Trophoblast cell (in vitro differentiated cells and primary cell): ENCODE measurements around the gene PADI4.

Source experiments
- DNase-seq, 2 donors: peaks; one replicate each; pipeline ENCODE4 v3.0.0-alpha.2; 2016
- H2AFZ ChIP-seq: 2 replicates; pipeline ENCODE4 v1.6.1; 2013; ENCODE audit warnings: low read length, moderate library complexity, mild to moderate bottlenecking; ENCODE audit not compliant: insufficient read depth, poor library complexity
- H2AK5ac ChIP-seq: 2 replicates; pipeline ENCODE4 v1.6.1; 2013; ENCODE audit warnings: mild to moderate bottlenecking, low read length
- H2BK120ac ChIP-seq: 2 replicates; pipeline ENCODE4 v1.6.1; 2013; ENCODE audit warnings: low read length, mild to moderate bottlenecking, moderate library complexity; ENCODE audit not compliant: insufficient read depth, poor library complexity
- H2BK12ac ChIP-seq: 2 replicates; pipeline ENCODE4 v1.6.1; 2013; ENCODE audit warnings: mild to moderate bottlenecking, low read length, moderate library complexity
- H2BK5ac ChIP-seq: 2 replicates; pipeline ENCODE4 v1.6.1; 2013; ENCODE audit warnings: low read length, low read depth, moderate library complexity, mild to moderate bottlenecking; ENCODE audit not compliant: poor library complexity
- H3K14ac ChIP-seq: 2 replicates; pipeline ENCODE4 v1.6.1; 2013; ENCODE audit warnings: mild to moderate bottlenecking, low read length
- H3K18ac ChIP-seq: 2 replicates; pipeline ENCODE4 v1.6.1; 2013; ENCODE audit warnings: mild to moderate bottlenecking, low read length
- H3K23ac ChIP-seq: 2 replicates; pipeline ENCODE4 v1.6.1; 2013; ENCODE audit warnings: low read length
- H3K27ac ChIP-seq: 2 replicates; pipeline ENCODE4 v1.5.1; 2013; ENCODE audit warnings: low read depth, mild to moderate bottlenecking, inconsistent platforms, low read length, moderate library complexity
- H3K27me3 ChIP-seq: 2 replicates; pipeline ENCODE4 v1.6.1; 2013; ENCODE audit warnings: inconsistent platforms, mild to moderate bottlenecking, low read length, moderate library complexity; ENCODE audit not compliant: insufficient read depth
- H3K36me3 ChIP-seq, 2 experiments: 1 replicate in 1 of 2; 2 replicates in 1 of 2; pipeline ENCODE4 v1.6.1; 2013; ENCODE audit warnings: low read length in 2 of 2, mild to moderate bottlenecking in 2 of 2, moderate library complexity in 1 of 2; ENCODE audit not compliant: insufficient read depth in 2 of 2, control insufficient read depth in 1 of 2
- H3K4ac ChIP-seq: 2 replicates; pipeline ENCODE4 v1.6.1; 2013; ENCODE audit warnings: low read depth, mild to moderate bottlenecking, low read length, moderate library complexity
- H3K4me1 ChIP-seq, 2 experiments: 1 replicate in 1 of 2; 2 replicates in 1 of 2; pipeline ENCODE4 v1.6.1; 2013; ENCODE audit warnings: low read length in 2 of 2, mild to moderate bottlenecking in 2 of 2, moderate library complexity in 1 of 2; ENCODE audit not compliant: insufficient read depth in 2 of 2, control insufficient read depth in 1 of 2
- H3K4me2 ChIP-seq: 2 replicates; pipeline ENCODE4 v1.6.1; 2013; ENCODE audit warnings: inconsistent platforms, mild to moderate bottlenecking, low read length, moderate library complexity
- H3K4me3 ChIP-seq: 2 replicates; pipeline ENCODE4 v1.5.1; 2013; ENCODE audit warnings: mild to moderate bottlenecking, low read depth, low read length, inconsistent platforms
- H3K79me1 ChIP-seq: one replicate; pipeline ENCODE4 v1.6.1; 2013; ENCODE audit warnings: low read length
- H3K79me2 ChIP-seq: 2 replicates; pipeline ENCODE4 v1.6.1; 2013; ENCODE audit warnings: low read length, mild to moderate bottlenecking; ENCODE audit not compliant: control insufficient read depth, insufficient read depth, poor library complexity
- H3K9ac ChIP-seq: 2 replicates; pipeline ENCODE4 v1.6.1; 2013; ENCODE audit warnings: mild to moderate bottlenecking, low read length
- H3K9me3 ChIP-seq: 2 replicates; pipeline ENCODE4 v1.6.1; 2013; ENCODE audit warnings: low read depth, mild to moderate bottlenecking, control low read depth, inconsistent platforms, low read length; ENCODE audit not compliant: insufficient read depth
- H4K12ac ChIP-seq: 2 replicates; pipeline ENCODE4 v1.6.1; 2013; ENCODE audit warnings: low read depth, mild to moderate bottlenecking, low read length, moderate library complexity
- H4K8ac ChIP-seq: 2 replicates; pipeline ENCODE4 v1.6.1; 2013; ENCODE audit warnings: low read depth, mild to moderate bottlenecking, low read length, moderate library complexity
- H4K91ac ChIP-seq: one replicate; pipeline ENCODE4 v1.6.1; 2013; ENCODE audit warnings: low read depth, mild to moderate bottlenecking, low read length, moderate library complexity
- WGBS: extraction: QIAGEN DNeasy Blood & Tissue Kit; methylation state at CpG from one replicate; pipeline ENCODE4 v1.1.7; 2013; ENCODE audit warnings: missing lambda C conversion rate; ENCODE audit not compliant: insufficient read length, insufficient coverage; ENCODE audit errors: extremely low coverage; 5-methylcytosine and 5-hydroxymethylcytosine counted together

Gene PADI4

DNA sequence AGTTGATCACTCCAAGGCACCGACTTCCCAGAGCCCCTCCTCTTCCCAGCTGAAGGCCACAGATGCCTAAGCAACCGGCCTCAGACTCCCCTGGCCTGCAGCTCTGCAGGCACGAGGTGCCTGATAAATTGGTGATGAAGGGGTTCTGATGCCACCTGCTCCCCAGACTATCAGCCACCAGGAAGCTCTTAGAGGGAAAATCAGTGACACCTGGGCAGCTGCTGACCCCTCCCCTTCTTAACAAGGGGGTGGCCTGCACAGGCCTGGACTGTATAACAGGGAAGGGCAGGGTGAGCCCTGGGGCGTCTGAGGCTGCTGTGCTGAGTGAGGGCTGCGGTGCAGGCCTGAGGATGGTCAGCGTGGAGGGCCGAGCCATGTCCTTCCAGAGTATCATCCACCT, 63.9 kb downstream of the PADI4 start, which contains the start of gene PADI6:
TSS of gene PADI6 (plus strand) at position 301 of the 400 bp plus-strand sequence. CDS start at position 351, 50 bp downstream.
- no peak for DNase-seq
- Histone ChIP-seq H3K27me3 (no peaks in the 10 kb centered on the region), H2AFZ (no peak within 1 kb of the TSS), H2BK5ac (no peak within 1 kb of the TSS), H3K4ac (no peak within 1 kb of the TSS), H2AK5ac (no peak within 1 kb of the TSS), H4K8ac (no peak within 1 kb of the TSS), H3K4me3 (no peak within 1 kb of the TSS), H2BK120ac (no peak within 1 kb of the TSS), H4K12ac (no peak within 1 kb of the TSS), H3K9ac (no peak within 1 kb of the TSS), H3K27ac (no peak within 1 kb of the TSS), H2BK12ac (no peak within 1 kb of the TSS), H3K14ac (no peak within 1 kb of the TSS), H3K18ac (no peak within 1 kb of the TSS), H3K36me3 (no peaks in the 10 kb centered on the region), H3K9me3 (peaks cover 3% of the 10 kb centered on the region), H4K91ac (no peak within 1 kb of the TSS), H3K79me1 (no peaks in the 10 kb centered on the region), H3K23ac (no peak within 1 kb of the TSS), H3K79me2 (no peaks in the 10 kb centered on the region), H3K4me1 (peaks cover 3% of the 10 kb centered on the region in 2 experiments), H3K4me2 (no peak within 1 kb of the TSS)
- WGBS = no CpG with 5 or more reads among the region's 7 CpGs

GRCh38 chr1:17372955-17373354, 65.0 kb downstream of the PADI4 start:
- Histone ChIP-seq H3K27ac (no peak overlapping the region), H3K14ac (no peak overlapping the region), H2BK120ac (no peak overlapping the region), H4K91ac (no peak overlapping the region), H3K4me2 (no peak overlapping the region), H3K4me1 (peaks cover 3 to 6% of the 10 kb centered on the region in 2 experiments), H2AFZ (no peak overlapping the region), H3K79me2 (no peaks in the 10 kb centered on the region), H3K4me3 (no peak overlapping the region), H3K36me3 (no peaks in the 10 kb centered on the region), H3K18ac (no peak overlapping the region), H3K4ac (no peak overlapping the region), H3K27me3 (no peaks in the 10 kb centered on the region), H3K79me1 (no peaks in the 10 kb centered on the region), H2BK12ac (no peak overlapping the region), H4K8ac (no peak overlapping the region), H3K9ac (no peak overlapping the region), H2AK5ac (no peak overlapping the region), H3K9me3 (peaks cover 3% of the 10 kb centered on the region), H2BK5ac (no peak overlapping the region), H4K12ac (no peak overlapping the region), H3K23ac (no peak overlapping the region)
- WGBS = no CpG with 5 or more reads among the region's 18 CpGs
- no peak for DNase-seq

DNA sequence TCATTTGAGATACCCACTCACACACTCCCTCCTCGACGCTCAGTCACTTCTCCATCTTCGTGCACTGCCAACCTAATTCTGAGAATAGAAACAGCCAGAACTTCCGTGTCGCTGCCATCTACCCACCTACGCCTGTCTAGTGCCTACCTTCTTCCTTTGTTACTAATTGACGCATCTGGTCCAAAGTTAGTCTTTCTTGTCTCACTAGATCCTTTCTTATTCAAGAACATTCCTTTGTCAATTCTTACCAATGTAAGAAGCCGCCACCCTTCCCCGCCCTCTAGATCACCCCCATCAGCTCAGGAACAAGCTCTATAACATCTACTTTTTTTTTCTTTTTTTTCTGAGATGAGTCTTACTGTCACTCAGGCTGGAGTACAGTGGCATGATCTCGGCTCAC, 67.7 kb downstream of the PADI4 start:
- H4K12ac ChIP-seq = no peak overlapping the region
- WGBS = no CpG with 5 or more reads among the region's 10 CpGs
- no peak overlapping the region for H3K18ac ChIP-seq
- H3K27ac ChIP-seq = no peak overlapping the region
- H2BK5ac ChIP-seq = no peak overlapping the region
- no peaks in the 10 kb centered on the region for H3K79me1 ChIP-seq
- H3K9ac ChIP-seq = no peak overlapping the region
- no peak overlapping the region for H4K91ac ChIP-seq
- H3K23ac ChIP-seq = no peak overlapping the region
- no peak overlapping the region for H4K8ac ChIP-seq
- no peak overlapping the region for H2AFZ ChIP-seq
- no peak overlapping the region for H2AK5ac ChIP-seq
- no peak overlapping the region for H2BK12ac ChIP-seq
- no peak overlapping the region for H2BK120ac ChIP-seq
- H3K79me2 ChIP-seq = no peaks in the 10 kb centered on the region
- H3K4ac ChIP-seq = no peak overlapping the region
- peaks cover 0 to 4% of the 10 kb centered on the region in 2 experiments for H3K4me1 ChIP-seq
- peaks cover 3% of the 10 kb centered on the region for H3K9me3 ChIP-seq
- H3K4me2 ChIP-seq = no peak overlapping the region
- no peak overlapping the region for H3K14ac ChIP-seq
- no peaks in the 10 kb centered on the region for H3K27me3 ChIP-seq
- no peak for DNase-seq
- no peak overlapping the region for H3K4me3 ChIP-seq
- no peaks in the 10 kb centered on the region for H3K36me3 ChIP-seq

DNA sequence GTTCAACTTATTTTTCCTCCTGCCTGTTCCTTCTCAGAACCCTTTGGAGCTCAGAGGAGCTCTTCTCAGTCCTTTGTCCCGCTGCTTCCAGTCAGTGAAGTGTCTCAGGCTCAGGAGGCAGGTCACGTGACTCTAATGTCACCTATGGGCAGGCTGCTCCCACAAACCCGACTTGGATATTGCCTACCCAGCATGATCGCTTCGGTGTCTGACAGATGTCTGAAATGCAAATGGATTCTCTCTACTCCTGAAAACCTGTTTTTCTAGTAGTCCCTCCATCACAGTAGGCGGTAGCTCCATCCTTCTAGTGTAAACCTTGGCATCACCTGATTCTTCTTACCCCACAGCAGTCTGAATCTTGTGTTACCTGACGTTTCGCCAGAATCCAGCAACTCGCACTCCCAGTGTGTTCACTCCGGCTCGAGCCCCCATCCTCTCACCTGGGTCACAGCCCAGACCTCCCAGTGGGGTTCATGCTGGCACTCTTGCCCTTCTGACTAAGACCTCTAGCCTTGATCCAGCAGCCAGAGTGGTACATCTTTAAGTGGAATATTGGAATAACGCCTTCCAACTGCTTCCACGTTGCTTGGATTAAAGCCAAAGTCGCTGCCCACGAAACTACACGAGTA, 69.4 kb downstream of the PADI4 start:
- Histone ChIP-seq H3K4me3 (no peak overlapping the region), H3K23ac (no peak overlapping the region), H3K36me3 (no peaks in the 10 kb centered on the region), H3K14ac (no peak overlapping the region), H3K4ac (no peak overlapping the region), H2BK12ac (no peak overlapping the region), H2AFZ (no peak overlapping the region), H3K18ac (no peak overlapping the region), H3K79me1 (no peaks in the 10 kb centered on the region), H3K9me3 (peaks cover 3% of the 10 kb centered on the region), H2AK5ac (no peak overlapping the region), H3K27ac (no peak overlapping the region), H3K4me2 (no peak overlapping the region), H3K4me1 (peaks cover 0 to 4% of the 10 kb centered on the region in 2 experiments), H2BK5ac (no peak overlapping the region), H3K79me2 (no peaks in the 10 kb centered on the region), H3K9ac (no peak overlapping the region), H4K12ac (no peak overlapping the region), H2BK120ac (no peak overlapping the region), H4K8ac (no peak overlapping the region), H3K27me3 (no peaks in the 10 kb centered on the region), H4K91ac (no peak overlapping the region)
- no CpG with 5 or more reads among the region's 16 CpGs for WGBS
- peak in 1 of 2 donors; percentile 26 for DNase-seq
